HG02981 (cell line): ENCODE measurements around the gene RSBN1L.

Experiments
- ATAC-seq: cut with Tn5 transposase; IDR thresholded peaks from one replicate; pipeline ENCODE4 v1.9.1; 2021; ENCODE audit warnings: mild to moderate bottlenecking, moderate library complexity; ENCODE audit not compliant: unreplicated experiment

Gene RSBN1L

DNA sequence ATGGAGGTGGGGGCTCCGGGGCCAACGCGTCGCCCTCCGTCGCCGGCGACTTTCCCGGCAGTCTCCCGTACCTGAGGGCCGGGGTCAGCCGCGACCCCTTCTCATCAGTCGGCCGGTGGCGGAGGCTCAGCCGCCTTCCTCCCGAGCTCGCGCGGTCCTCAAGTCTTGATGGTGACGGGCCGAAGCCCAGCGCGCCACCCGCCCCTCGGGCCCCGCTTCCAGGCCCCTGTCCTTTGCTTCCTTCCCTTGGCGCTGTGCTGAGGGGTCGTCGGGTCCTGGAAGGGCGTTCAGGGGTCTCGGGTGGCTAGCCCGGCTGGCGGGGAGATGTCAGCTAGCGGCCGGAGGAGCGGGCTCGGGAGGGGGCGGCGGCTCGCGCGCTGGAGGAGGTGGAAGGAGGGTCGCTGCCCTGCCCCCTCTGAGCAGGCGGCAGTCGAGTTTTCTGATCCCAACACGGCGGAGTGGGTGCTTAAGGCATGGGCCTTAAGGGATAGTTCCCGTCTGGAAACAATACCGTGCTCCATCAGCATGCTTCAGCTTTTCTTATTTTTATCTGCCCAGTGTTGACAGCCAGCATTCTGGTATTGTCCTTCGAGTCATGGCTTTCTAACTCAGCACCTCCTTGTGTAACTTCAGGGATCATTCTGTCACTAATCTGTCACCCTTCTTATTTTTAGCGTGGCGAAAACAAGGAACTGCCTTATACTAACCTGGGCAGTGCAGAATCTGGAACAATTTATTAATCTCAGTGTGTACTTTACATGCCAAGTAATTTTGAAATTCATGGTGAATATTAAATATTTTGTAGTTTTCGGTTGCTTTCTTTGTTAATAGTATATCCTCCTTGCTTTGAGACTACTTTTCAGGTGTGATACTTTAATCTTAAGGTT, 103.1 kb downstream of the RSBN1L start:
- peak; percentile 1 for ATAC-seq

DNA sequence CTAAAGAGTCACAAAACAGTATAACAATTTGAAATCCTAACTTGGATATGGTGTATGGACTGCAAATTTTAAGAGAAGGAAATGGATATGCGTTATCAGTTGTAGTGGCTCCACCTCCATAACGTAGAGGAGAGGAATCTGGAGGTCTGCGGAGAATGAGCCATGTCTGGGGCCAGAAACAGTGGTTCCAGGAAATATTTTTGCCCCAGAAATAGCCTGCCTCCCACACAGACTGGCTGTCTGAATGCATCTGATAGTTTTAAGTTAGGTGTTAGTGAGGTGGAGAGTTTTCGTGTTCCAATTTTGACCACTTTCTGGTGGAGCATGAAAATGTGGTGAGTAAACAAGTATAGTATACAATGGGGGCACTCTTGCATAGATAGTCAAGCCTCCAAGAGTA, 103.9 kb downstream of the RSBN1L start:
- ATAC-seq = no peak

DNA sequence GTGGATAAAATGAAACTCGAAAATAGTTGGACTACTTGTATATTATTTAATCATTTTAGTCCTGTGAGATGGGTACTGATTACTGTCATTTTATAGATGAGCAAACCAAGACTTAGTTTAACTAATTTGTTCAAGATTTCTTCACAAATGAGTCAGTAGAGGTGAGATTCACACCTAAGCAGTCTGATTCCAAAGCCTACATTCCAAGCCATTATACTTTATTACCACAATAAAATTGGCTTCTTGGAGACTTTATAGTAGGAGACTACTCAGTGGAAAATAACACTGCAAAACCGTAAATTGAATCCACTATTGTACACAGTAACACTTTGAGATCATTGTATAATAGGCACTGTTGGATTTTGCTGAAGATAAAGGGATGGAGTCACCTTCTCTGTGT, 104.5 kb downstream of the RSBN1L start:
- ATAC-seq = no peak

DNA sequence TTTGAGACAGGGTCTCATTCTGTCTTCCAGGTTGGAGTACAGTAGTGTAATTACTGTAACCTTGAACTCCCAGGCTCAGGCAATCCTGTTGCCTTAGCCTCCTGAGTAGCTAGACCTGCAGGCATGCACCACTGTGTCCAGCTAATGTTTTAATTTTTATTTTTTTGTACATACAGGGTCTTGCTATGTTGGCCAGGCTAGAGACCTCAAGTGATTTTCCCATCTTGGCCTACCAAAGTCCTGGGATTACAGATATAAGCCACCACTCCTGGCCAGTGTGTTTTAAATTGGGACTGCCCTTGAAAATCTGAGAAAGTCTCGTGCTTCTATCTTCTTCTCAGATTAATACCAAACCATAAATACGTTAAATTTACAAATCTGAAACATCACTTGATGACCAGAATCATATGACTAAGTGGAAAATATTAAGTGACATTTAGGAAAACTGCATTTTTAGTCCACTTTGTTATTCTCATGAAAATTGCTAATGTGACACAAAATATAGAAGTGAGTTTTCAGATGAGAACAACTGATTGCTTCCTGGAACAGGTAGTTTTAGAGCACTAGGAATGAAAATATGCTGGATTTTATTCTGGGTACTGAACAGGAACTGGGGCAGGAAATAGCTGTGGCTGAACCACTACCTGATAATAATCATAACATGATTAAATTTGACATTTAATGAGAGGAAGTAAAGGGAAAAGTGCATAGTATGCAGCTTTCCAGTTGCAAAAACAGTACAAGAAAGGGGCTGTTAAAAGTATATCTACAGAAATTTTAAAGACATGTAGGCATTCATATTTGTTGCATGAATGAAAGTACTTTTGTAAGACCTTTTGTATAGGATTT, 106.5 kb downstream of the RSBN1L start:
- no peak for ATAC-seq

DNA sequence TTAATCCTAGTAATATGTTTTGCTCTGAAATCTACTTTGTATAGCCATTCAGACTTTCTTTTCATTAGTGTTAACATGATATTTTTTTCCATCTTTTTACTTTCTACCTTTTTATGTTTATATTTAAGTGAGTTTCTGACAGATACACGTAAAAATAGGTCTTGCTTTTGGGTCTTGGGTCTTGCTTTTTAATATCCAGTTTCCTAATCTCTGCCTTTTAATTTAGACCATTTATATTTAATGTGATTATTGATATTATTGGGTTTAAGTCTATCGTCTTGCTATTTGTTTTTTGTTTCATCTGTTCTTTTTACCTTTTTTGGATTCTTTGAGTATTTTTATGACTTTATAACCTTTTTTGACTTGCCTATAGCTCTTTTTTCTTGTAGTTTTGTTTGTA, 110.2 kb downstream of the RSBN1L start:
- ATAC-seq = no peak

DNA sequence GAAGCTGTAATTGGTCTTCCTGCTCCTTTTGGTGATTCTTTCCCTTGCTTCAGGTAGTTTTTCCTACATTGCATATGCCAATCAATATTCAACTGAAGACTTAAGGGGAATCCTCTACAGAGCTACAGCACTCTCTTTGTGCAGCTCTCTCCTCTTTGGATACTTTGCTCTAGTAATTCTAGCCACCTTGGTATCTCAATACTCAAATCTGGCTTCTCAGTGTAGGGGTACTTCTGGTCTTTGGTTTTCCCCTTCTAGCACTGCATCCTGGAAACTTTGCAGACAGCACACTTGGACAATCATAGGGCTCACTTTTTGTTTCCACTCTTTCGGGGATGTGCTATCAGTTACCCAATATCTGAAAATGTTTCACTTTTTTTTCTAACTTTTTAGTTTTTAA, 112.3 kb downstream of the RSBN1L start:
- no peak for ATAC-seq

DNA sequence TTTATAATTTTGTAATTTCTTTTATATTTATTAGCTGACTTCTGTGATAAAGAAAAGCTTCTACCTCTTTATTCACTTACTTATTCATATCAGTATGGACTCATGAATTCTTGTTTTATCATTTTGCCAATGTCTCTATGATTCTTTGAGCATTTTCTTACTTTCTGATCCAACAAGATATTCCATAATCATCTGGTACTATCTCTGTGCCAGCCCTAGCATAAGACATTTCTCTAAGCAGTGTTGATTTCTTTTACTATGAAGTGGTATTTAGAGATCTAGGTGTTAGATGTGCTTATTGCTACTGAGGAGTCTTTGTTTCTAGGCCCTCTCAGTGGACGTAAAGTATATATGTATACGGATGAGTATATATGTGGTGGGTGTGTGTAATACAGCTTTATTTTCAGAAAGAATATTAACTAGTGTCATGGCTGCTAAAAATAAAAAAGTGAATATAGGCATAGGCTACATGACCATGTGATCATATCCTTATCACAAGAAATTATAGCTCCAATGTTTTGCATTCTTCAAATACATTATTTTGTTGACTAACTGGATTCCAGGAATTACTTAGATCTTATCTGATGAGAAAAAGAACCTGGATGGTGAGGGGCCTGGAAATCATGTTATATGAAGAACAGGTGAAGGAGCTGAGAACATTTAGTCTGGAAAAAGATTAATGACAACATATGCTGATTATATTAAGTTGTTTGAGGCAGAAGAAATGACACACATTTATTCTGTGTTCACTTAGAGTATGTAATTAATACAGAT, 115.4 kb downstream of the RSBN1L start:
- ATAC-seq = no peak

DNA sequence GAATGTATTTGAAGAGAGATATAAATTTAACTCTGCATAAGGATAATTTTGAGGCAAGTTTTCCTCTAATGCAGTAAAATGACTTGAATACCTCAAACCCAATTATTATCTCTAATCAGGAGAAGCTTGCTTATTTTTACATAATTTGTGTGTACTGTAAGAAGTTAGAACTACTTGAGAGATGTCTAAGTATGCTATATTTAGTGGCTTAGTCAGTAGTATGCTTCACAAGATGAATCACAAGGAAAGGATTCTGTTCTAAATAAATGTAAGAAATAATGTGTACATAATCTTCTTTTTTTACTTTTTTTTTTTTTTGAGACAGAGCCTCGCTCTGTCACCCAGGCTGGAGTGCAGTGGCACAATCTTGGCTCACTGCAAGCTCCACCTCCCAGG, 116.0 kb downstream of the RSBN1L start:
- ATAC-seq = no peak

DNA sequence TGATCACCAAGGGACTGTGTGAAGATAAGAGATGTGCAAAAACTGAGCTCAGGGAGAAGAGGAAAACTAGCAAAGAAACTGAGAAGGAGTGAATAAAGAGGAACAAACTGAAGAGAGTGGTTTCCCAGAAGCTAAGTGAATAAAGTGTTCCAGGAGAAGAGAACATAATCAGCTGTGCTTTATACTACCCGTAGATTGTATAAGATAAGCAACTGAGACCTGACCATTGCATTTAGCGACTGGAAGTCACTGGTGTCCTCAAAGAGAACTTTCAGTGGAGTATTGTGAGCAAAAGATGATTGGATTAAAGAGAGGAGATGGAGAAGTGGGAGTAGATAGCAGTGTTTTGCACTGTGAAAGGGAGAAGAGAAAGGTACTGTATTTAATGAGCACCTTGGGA, 116.9 kb downstream of the RSBN1L start:
- no peak for ATAC-seq

DNA sequence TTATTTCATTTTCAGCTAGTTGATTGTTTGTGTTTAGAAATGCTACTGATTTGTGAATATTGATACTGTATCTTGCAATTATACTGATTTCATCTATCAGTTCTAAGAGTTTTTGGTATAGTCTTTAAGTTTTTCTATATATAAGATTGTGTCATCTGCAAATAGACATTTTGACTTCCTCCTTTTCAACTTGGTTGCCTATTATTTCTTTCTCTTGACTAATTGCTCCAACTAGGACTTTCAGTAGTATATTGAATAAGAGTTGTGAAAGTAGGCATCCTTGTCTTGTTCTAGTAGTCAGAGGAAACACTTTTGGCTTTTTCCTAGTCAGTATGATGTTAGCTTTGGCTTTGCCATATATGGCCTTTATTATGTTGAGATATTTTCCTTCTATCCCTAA, 122.8 kb downstream of the RSBN1L start:
- ATAC-seq = no peak

DNA sequence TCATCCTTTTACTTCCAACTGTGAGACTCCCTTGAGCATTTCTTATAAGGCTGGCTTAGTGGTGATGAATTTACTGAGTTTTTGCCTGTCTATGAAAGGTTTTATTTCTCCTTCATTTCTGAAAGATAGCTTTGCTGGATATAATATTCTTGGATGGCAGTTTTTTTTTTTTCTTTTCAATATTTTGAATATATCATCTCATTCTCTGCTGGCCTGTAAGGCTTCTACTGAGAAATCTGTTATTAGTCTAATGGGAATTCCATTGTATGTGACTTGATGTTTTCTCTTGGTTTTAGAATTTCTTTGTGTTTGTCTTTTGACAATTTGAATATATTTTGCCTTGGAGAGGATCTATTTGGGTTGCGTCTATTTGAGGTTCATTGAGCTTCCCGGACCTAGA, 124.7 kb downstream of the RSBN1L start:
- no peak for ATAC-seq

DNA sequence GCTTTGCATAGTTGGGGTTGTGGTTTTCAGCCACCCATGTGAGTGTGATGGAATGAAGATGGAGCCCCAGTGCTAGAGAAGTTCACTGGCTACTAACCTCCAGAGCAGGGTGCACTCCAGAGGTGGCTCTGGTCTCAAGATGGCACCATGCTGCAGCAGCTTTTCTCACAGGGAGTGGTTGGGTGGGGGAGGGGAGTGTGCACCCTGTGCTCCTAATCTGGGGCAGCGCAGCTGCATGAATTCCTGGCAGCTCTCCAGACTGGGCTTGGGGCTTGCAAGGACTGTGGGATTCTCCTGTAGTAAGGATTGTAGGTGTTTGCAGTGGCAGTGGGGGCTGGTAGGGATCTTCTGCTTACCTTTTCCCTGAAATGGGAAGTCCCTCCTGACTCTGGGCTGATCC, 126.0 kb downstream of the RSBN1L start:
- ATAC-seq = no peak

DNA sequence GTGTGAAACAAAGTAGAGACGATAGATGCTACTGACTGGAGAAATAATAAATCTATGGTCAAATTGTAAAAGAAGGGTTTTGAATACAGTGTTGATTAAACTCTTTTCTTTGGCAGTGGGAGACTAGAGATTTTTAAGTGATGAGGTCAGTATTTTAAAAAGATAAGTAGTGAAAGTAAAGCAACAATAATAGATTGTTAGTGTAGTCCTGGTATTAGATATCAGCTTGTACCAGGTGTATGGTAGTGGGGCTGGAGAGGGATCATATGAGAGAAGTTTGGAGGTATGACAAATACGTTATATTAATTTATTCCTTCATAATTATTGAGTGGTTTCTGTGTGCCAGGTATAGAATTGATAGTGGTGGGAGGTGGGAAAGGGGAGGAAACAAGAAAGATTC, 127.5 kb downstream of the RSBN1L start:
- no peak for ATAC-seq

DNA sequence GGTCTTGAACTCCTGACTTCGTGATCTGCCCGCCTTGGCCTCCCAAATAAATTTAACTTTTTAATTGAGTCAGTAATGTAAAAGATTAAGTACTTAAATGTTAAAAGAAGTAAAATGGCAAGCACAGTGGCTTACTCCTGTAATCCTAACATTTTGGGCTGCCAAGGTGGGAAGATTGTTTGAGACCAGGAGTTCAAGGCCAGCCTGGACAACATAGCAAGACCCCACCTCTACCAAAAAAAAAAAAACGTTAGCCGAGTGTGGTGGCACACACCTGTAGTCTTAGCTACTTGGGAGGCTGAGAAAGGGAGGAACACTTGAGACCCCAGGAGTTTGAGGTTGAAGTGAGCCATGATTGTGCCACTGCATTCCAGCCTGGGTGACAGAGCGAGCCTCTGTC, 128.4 kb downstream of the RSBN1L start:
- ATAC-seq = no peak

DNA sequence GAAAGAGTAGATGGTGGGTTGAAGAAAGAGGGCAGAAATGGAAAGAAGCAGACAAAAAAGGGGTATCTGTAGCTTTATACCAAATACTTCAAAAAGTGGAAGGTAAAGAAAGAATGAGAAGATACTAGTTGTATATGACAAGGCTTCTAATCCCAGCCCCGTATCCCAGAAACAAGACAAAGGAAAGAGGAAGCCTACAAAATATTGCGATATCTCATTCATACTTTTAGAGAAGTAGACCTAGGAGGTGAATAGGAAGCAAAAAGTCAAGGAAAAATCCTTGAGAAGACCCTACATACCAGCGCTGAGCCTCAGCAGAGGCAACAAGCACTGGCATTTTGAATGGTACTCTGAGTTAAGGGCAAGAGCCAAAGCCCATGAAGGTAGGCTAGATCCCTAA, 128.9 kb downstream of the RSBN1L start:
- ATAC-seq = no peak

DNA sequence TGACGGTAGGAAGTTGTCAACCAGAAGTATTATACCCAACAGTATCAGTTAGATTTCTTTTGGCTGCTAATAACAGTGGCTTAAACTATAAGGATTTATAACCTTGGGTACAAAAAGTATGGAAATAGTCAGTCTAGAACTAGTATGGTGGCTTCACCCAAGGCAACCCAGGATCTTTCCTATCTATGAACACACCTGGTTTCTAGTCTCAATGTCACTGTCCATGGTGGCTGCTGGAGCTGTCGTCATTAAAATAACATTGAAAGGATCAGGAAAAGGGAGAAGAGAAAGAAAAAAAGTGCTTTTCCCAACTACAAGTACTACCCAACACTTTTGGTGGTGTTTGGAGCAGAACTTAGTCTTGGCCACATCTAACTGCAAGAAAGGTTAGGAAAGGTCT, 130.0 kb downstream of the RSBN1L start:
- ATAC-seq = no peak

DNA sequence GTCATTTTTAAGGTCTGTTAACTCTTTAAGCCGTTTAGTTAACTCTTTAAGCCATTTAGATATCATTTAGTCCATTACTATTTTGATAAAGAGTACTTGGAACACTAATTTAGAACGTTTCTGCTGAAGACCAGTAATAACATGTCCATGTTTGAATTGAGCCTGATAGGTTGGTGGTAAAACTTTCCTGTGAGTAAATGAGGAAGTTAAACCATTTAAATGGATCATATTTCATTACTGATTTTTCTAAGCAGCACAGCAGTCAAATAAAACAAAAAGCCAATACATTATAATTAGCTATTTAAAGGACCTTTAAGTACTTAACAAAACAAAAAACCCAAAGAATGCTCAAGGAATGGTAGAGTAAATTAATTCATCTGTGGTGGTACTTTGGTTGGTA, 131.7 kb downstream of the RSBN1L start:
- ATAC-seq = no peak

DNA sequence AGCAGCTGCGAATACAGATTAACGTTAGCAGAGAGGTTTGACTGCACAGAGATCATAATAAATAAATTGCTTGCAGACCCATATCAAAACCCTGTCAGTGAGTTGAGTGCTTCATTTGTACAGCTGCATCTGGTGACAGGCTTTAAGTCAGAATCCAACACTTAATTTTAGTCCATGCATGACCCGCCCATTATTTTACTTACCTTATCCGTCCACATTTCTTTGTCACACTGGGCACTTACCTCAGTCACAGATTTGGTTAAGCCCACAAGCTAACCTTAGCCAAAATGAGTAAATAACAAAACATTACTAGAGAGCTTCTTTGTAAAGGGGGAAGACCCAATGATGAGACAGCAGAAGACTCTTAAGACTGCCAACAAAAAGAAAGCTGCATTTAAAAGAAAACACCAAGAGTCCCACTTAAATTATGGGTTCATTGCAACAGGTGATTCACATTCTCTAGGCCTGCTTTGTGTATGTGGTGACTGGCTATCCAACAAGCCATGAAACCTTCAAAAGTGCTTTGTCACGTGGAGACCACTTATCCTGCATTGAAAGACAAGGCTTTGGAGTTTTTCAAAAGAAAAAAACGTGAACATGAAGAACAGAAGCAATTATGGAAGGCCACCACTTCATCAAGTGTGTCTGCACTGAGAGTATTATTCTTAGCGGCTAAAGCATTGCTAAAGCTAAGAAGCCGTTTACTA, 134.5 kb downstream of the RSBN1L start:
- no peak for ATAC-seq

DNA sequence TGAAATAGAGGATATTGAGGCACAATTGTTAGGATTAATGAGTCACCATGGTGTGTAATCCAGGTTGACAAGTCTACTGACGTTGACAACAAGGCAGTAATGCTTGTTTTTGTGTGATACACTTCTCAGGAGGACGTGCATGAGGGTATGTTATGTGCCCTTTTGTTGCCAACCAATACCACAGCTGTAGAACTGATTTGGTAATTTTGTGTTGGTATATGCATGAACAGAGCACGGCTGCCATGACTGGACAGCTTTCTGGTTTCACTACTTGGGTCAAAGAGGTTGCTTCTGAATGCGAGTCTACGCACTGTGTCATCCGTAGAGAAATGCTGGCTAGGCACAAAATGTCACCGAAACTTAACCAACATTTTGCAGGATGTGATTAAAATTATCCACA, 135.2 kb downstream of the RSBN1L start:
- ATAC-seq = no peak

DNA sequence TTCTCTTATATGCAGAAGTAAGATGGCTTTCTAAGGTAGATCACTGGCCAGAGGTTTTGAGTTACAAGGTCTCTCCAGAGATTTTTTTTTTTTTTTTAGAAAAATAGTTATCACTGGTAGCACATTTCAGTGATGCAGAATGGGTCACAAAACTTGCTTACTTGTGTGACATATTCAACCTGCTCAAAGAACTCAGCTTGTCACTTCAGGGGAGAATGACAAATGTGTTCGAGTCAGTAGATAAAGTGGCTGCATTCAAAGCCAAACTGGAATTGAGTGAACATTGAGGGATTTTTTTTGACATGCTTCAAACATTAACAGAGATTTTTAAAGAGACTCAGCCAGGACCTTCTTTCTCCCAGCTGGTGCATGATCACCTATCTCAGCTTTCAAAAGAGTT, 135.7 kb downstream of the RSBN1L start:
- no peak for ATAC-seq
